Measurements from ENCODE around the gene ZNF385C. TPM values are rescaled to one million over a fixed set of nuclear protein-coding genes. Genes with fewer than 3 reads are reported as not detected.

Gene ZNF385C
- total and polyA plus RNA-seq, 2 of the 13 experiments (the other 11 are each of a cell fraction or from before 2014, with no cell fraction given): 2.3 to 6.1 TPM

DNA sequence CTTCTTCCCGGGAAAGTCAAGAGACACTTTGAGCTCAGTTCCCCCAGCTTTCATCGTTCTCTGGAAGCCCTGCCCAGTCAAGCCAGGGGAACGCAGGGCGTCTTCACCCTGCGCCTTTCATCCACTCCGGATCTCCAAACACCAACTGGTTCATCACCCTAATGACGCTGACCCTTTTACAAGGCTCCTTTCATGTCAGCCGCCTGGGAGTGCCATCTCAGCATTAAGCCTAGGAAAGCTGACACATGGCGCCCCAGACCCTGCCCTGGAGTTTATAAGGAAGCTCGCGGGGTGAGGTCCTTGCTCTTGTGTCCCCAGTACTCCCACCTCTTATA, 80.4 kb downstream of the ZNF385C start (continued):
- TF ChIP-seq EP300 (IDR thresholded peaks at IDR 0.05; ENCODE audit: low read depth in 2 of 2, low read length in 2 of 2) (no peak), EP300 (CRISPR knock-in tag; IDR thresholded peaks at IDR 0.05; ENCODE audit: borderline replicate concordance) (0 out of 2 replicates have a peak, but pooled peaks have one; percentile 6), LCORL (IDR thresholded peaks at IDR 0.05) (no peak), LCORL (CRISPR knock-in tag; IDR thresholded peaks at IDR 0.05) (no peak), REXO4 (CRISPR knock-in tag; IDR thresholded peaks at IDR 0.05; ENCODE audit: borderline replicate concordance) (0 out of 2 replicates have a peak, but pooled peaks have one; percentile 55), ZFY (CRISPR knock-in tag; IDR thresholded peaks at IDR 0.05) (no peak), MAFF (IDR thresholded peaks at IDR 0.05; ENCODE audit: low read depth, low read length) (peak; percentile 53), ZNF564 (CRISPR knock-in tag; IDR thresholded peaks at IDR 0.05) (no peak)
- TF ChIP-seq, protein P1, sequence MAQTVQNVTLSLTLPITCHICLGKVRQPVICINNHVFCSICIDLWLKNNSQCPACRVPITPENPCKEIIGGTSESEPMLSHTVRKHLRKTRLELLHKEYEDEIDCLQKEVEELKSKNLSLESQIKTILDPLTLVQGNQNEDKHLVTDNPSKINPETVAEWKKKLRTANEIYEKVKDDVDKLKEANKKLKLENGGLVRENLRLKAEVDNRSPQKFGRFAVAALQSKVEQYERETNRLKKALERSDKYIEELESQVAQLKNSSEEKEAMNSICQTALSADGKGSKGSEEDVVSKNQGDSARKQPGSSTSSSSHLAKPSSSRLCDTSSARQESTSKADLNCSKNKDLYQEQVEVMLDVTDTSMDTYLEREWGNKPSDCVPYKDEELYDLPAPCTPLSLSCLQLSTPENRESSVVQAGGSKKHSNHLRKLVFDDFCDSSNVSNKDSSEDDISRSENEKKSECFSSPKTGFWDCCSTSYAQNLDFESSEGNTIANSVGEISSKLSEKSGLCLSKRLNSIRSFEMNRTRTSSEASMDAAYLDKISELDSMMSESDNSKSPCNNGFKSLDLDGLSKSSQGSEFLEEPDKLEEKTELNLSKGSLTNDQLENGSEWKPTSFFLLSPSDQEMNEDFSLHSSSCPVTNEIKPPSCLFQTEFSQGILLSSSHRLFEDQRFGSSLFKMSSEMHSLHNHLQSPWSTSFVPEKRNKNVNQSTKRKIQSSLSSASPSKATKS (CRISPR knock-in tag; IDR thresholded peaks at IDR 0.05): 0 out of 2 replicates have a peak, but pooled peaks have one; percentile 2

DNA sequence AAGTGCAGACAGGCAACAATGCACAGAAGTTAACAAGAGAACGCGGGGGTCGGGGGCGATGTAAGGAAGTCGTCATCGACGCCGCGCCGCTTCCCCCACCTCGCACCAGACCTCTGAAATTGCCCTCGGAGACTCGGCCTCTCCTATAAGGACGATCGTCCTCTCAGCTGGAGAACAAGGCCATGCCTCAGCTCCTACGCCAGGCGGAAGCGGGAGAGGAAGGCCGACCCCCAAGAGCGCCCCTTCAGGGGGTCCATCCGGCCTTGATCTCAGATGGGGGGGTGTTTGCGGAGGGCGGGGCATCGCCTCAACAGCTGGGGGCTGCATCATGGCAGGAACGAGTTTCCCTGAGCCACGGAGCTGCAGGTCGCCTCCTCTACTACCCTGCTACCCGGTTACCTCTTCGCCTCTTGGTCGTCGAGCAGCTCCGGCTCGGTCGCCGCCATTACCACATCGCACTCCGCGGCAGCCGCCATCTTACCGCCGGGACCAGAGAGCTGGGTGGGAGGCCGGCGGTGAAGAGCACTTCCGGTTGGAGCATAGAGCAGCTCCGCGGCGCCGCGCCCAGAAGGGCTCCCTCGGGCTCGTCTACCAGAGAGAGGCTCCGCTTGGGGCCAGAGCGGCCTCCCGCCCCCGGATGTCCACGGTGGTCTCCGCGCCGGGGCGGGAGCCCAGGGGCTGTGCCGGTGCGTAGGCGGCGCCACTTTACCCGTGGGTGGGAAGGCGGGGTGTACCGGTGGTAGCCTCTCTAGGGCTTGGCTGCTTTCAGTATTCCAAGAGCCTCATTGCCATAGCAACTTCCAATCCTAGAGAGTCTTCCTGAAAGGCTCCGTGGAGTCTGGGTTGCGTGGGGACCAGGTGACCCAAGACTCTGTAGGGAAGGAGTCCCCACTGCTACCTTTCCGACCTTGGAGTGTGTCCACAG, 81.1 kb downstream of the ZNF385C start, which contains the start of gene DNAJC7:
TSS of gene DNAJC7 (minus strand) at position 499 of the 925 bp plus-strand sequence. CDS start at position 476, 23 bp downstream.
- BruUV-seq (replicated peaks): TSS peak; percentile 77
- Histone ChIP-seq H3K36me3 (replicated peaks in 1 of 2; ENCODE audit: control insufficient read depth in 1 of 2, insufficient read depth in 2 of 2, low read length in 2 of 2) (peaks cover 2 to 14% of the 10 kb centered on the region in 2 experiments; a peak in 4 of 5 replicates), H3K79me2 (ENCODE audit: insufficient read depth, low read length) (peaks cover 76% of the 10 kb centered on the region), H3K4me2 (ENCODE audit: low read depth, low read length) (peak within 1 kb of the TSS; percentile 91), H3K4me1 (ENCODE audit: insufficient read depth, low read length) (peaks cover 71% of the 10 kb centered on the region), H3K27ac (ENCODE audit: extremely low read length, insufficient read depth, low read length) (peak within 1 kb of the TSS; percentile 84), H3K9me3 (ENCODE audit: low read length) (no peaks in the 10 kb centered on the region), H4K20me1 (ENCODE audit: insufficient read depth, low read length) (no peaks in the 10 kb centered on the region; the same call in 1 of the 2 replicates), H3K27me3 (ENCODE audit: control insufficient read depth in 1 of 2, insufficient read depth in 2 of 2, low read length in 2 of 2) (peaks cover 0 to 3% of the 10 kb centered on the region in 2 experiments; a peak in 1 of 5 replicates), H3K4me3 (replicated peaks in 1 of 3; ENCODE audit: insufficient read depth in 1 of 3, low read depth in 2 of 3, low read length in 3 of 3) (peak within 1 kb of the TSS; percentile 76 to 96 (median 89)), H3K9ac (ENCODE audit: insufficient read depth, low read depth, low read length) (peak within 1 kb of the TSS; percentile 97), H2AFZ (ENCODE audit: low read length) (peak within 1 kb of the TSS; percentile 47)
- DNase-seq (ENCODE audit: low spot score) (peak; percentile 91), ATAC-seq (peak; percentile 95), FAIRE-seq (no peak)
- WGBS (ENCODE audit: low lambda C conversion rate): under 1% methylated on average over 59 of the region's 70 CpGs
- in situ Hi-C loops (cut with HindIII; ENCODE audit: extremely low pct_ligation_motif_present, low pct_unique_long_range_greater_than_20kb): loop anchor here (5.0 kb wide), 1 partner anchor 50 kb away; the partner anchor contains the start of gene CNP
- intact Hi-C loops (cut with micrococcal nuclease; ENCODE audit: unreplicated experiment): loop anchor here (2.0 kb wide), 1 partner anchor 14 kb away; no protein-coding TSS in a partner anchor
- POLR2A ChIA-PET: interaction anchor here (0.8 to 7.5 kb wide), 30 partner anchors 8 to 371 kb away, joined by 3 to 183 read pairs (median 6); partner anchors contain the start of genes ACLY, CNP, DHX58 and EIF1
- CTCF ChIA-PET (ENCODE audit: low intra/inter-chr PET ratio, low total read pairs): no interaction called here
- TF ChIP-seq NR2F1 (CRISPR knock-in tag; IDR thresholded peaks at IDR 0.05) (no peak), ZIK1 (CRISPR knock-in tag; IDR thresholded peaks at IDR 0.05; ENCODE audit: borderline replicate concordance, low read depth) (peak; percentile 59; the same call in 1 of the 2 replicates), REPIN1 (CRISPR knock-in tag; IDR thresholded peaks at IDR 0.05; ENCODE audit: borderline replicate concordance, low read depth) (peak; percentile 93), NPAS2 (CRISPR knock-in tag; IDR thresholded peaks at IDR 0.05; ENCODE audit: borderline replicate concordance) (no peak), NCOA1 (CRISPR knock-in tag; IDR thresholded peaks at IDR 0.05) (peak; percentile 55; the same call in 1 of the 2 replicates), JUNB (CRISPR knock-in tag; IDR thresholded peaks at IDR 0.05; ENCODE audit: borderline replicate concordance) (no peak), FOSL1 (CRISPR knock-in tag; IDR thresholded peaks at IDR 0.05; ENCODE audit: borderline replicate concordance) (0 out of 2 replicates have a peak, but pooled peaks have one; percentile 11), MEIS2 (CRISPR knock-in tag; IDR thresholded peaks at IDR 0.05) (peak; percentile 86)
- TF ChIP-seq, protein P2, sequence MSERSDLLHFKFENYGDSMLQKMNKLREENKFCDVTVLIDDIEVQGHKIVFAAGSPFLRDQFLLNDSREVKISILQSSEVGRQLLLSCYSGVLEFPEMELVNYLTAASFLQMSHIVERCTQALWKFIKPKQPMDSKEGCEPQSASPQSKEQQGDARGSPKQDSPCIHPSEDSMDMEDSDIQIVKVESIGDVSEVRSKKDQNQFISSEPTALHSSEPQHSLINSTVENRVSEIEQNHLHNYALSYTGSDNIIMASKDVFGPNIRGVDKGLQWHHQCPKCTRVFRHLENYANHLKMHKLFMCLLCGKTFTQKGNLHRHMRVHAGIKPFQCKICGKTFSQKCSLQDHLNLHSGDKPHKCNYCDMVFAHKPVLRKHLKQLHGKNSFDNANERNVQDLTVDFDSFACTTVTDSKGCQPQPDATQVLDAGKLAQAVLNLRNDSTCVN (CRISPR knock-in tag; IDR thresholded peaks at IDR 0.05; ENCODE audit: borderline replicate concordance): no peak; the same call in 1 of the 2 replicates
